K562 (cell line): ENCODE data around the gene MPI. TPM values are rescaled to one million over a fixed set of nuclear protein-coding genes. Genes with fewer than 3 reads are reported as not detected.

ENCODE experiments used
- BRF1 ChIP-seq: IDR thresholded peaks from 3 replicates; pipeline ENCODE4 v1.6.1; 2011; ENCODE audit warnings: borderline replicate concordance, mild to moderate bottlenecking; ENCODE audit not compliant: insufficient read length; ENCODE audit errors: extremely low read depth
- EHMT2 ChIP-seq: fragments of 450-650 bp; IDR thresholded peaks from 2 replicates; pipeline ENCODE4 v1.6.1; 2018; ENCODE audit warnings: antibody characterized with exemption
- HDAC2 ChIP-seq: fragments of 450-650 bp; IDR thresholded peaks from 2 replicates; pipeline ENCODE4 v1.6.1; 2016; ENCODE audit warnings: mild to moderate bottlenecking
- HIVEP1 ChIP-seq: fragments of 250-450 bp; sonication (Bioruptor Pico); IDR thresholded peaks from 2 replicates; pipeline ENCODE4 v1.4.0; 2020; ENCODE audit warnings: mild to moderate bottlenecking
- HMGN3 ChIP-seq: IDR thresholded peaks from 2 replicates; pipeline ENCODE4 v1.6.1; 2011; ENCODE audit warnings: borderline replicate concordance, low read depth, mild to moderate bottlenecking, mixed read lengths, low read length; ENCODE audit not compliant: insufficient read length; ENCODE audit errors: extremely low read depth
- JUND ChIP-seq, 2 experiments: IDR thresholded peaks; 2 replicates in 1 of 2; 3 replicates in 1 of 2; pipeline ENCODE4 v1.6.1; 2011; ENCODE audit warnings: borderline replicate concordance in 2 of 2, low read depth in 2 of 2, low read length in 2 of 2, improper control_type of control experiment in 1 of 2, missing biosample characterization in 1 of 2, missing genetic modification characterization in 1 of 2, missing genetic modification reagents in 1 of 2
- NFE2L1 ChIP-seq: fragments of 450-650 bp; IDR thresholded peaks from 2 replicates; pipeline ENCODE4 v1.6.1; 2016; ENCODE audit warnings: missing genetic modification characterization, low read depth, mild to moderate bottlenecking, missing compliant biosample characterization, moderate library complexity, borderline replicate concordance
- RBM22 ChIP-seq: fragments of 200-400 bp; formaldehyde crosslinking; IDR thresholded peaks from 2 replicates; pipeline ENCODE4 v1.6.1; 2018; ENCODE audit warnings: low read length, low read depth; ENCODE audit not compliant: poor library complexity, severe bottlenecking
- SUPT5H ChIP-seq: fragments of 450-650 bp; IDR thresholded peaks from 2 replicates; pipeline ENCODE4 v1.6.1; 2016
- TCFL5 ChIP-seq: fragments of 250-450 bp; sonication (Bioruptor Pico); conservative IDR thresholded peaks from 2 replicates; pipeline ENCODE4 v1.6.1; 2021; ENCODE audit warnings: mild to moderate bottlenecking, moderate library complexity, matching md5 sums
- U2AF1 ChIP-seq: fragments of 200-400 bp; formaldehyde crosslinking; optimal IDR thresholded peaks from 2 replicates; pipeline ENCODE3; 2017; ENCODE audit warnings: mild to moderate bottlenecking, low read depth, low read length, moderate library complexity
- ZNF707 ChIP-seq: fragments of 250-450 bp; sonication (Bioruptor Pico); conservative IDR thresholded peaks from 2 replicates; pipeline ENCODE4 v1.8.0; 2022; ENCODE audit warnings: inconsistent platforms, mild to moderate bottlenecking, moderate library complexity
- ZNF764 ChIP-seq: fragments of 250-450 bp; sonication (Bioruptor Pico); IDR thresholded peaks from 2 replicates; pipeline ENCODE4 v1.4.0; 2020; ENCODE audit warnings: low read depth, mild to moderate bottlenecking, moderate library complexity
- ZNF830 ChIP-seq: fragments of 250-450 bp; sonication (Bioruptor Pico); IDR thresholded peaks from 2 replicates; pipeline ENCODE4 v1.5.0; 2021; ENCODE audit warnings: mild to moderate bottlenecking
- polyA plus RNA-seq, 8 experiments: library from polyadenylated mRNA; depleted of rRNA in 4 of 8; stranded (reverse) in 5 of 8; unstranded in 3 of 8; fragments of >200 nt; fragmentation: Nextera tagmentation in 2 of 8; fragmentation: Illumina TruSeq in 1 of 8; extraction: Ambion mirVana in 2 of 8; extraction: Trizol in 1 of 8; gene quantifications; 2 replicates each; pipeline versions ENCODE4 v1.2.1 to v1.2.3, GENCODE V29; 2011 to 2014; ENCODE audit warnings: inconsistent platforms in 1 of 8, missing spikeins in 1 of 8
- total RNA-seq, 7 experiments: library from RNA; depleted of rRNA in 6 of 7; stranded (reverse); fragments of >200 nt in 6 of 7; fragmentation: Illumina TruSeq in 2 of 7; extraction: Trizol in 2 of 7; gene quantifications; 2 replicates each; pipeline versions ENCODE4 v1.2.1 to v1.2.3, GENCODE V29; 2011 to 2021; ENCODE audit warnings: low replicate concordance in 1 of 7
- TF ChIP-seq, protein P1 (sequence below): fragments of 200-800 bp; sonication (Bioruptor generic); IDR thresholded peaks from 2 replicates; pipeline ENCODE4 v1.6.1; 2017; ENCODE audit warnings: missing genetic modification characterization, missing compliant biosample characterization
- TF ChIP-seq, protein P2 (sequence below): sonication (generic); formaldehyde crosslinking; IDR thresholded peaks from 2 replicates; pipeline ENCODE4 v1.8.0; 2023; ENCODE audit warnings: mild to moderate bottlenecking, missing genetic modification reagents
- TF ChIP-seq, protein P3 (sequence below): fragments of 450-650 bp; IDR thresholded peaks from 2 replicates; pipeline ENCODE4 v1.6.1; 2017; ENCODE audit warnings: antibody characterized with exemption
- TF ChIP-seq, protein P4 (sequence below): fragments of 200-800 bp; sonication (Bioruptor generic); IDR thresholded peaks from 2 replicates; pipeline ENCODE4 v1.6.1; 2017; ENCODE audit warnings: missing genetic modification characterization, missing compliant biosample characterization

The MPI gene
- total and polyA plus RNA-seq, 9 of the 15 experiments (the other 6 are each of a cell fraction or from before 2014, with no cell fraction given), result 30.7 to 105 (median 40.5) TPM

DNA sequence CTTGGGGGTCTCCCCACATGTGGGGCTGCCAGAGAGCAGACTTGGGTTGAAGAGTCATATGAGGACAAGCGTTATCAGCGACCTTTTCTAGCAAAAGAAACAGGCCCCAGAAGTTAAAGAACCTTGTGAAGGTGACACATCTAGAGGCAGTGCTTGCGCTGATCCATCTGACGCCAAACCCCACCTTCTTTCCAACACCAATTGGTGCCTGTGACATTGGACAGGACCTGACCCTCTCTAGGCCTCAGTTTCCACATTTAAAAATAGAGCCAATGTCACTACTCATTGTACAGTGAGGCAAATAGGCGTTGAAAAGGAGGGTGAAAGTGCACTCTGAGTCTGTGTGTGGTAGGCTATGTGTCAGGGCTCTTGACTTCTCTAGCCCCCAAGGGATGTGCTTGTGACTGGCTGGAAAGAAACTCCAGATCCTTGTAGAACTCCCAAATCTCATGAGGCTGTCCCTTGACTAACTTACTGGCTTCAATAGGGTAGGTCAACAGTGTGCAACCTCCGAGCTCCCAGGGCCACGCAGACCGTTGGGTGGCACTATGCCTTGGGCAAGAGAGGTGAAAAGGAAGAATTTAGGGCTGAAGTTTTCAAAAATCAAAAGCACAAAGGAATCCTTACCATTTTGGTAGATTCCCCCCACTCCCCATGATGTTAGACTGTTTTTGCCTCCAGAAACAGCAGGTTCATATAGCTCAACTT is 17.5 kb downstream of the MPI start (continued):
- TF ChIP-seq, protein P1, sequence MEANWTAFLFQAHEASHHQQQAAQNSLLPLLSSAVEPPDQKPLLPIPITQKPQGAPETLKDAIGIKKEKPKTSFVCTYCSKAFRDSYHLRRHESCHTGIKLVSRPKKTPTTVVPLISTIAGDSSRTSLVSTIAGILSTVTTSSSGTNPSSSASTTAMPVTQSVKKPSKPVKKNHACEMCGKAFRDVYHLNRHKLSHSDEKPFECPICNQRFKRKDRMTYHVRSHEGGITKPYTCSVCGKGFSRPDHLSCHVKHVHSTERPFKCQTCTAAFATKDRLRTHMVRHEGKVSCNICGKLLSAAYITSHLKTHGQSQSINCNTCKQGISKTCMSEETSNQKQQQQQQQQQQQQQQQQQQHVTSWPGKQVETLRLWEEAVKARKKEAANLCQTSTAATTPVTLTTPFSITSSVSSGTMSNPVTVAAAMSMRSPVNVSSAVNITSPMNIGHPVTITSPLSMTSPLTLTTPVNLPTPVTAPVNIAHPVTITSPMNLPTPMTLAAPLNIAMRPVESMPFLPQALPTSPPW (CRISPR knock-in tag), result no peak
- TF ChIP-seq JUND (IDR thresholded peaks at IDR 0.05; ENCODE audit: borderline replicate concordance, low read depth, low read length) (no peak), JUND (tag; IDR thresholded peaks at IDR 0.05; ENCODE audit: borderline replicate concordance, low read depth, low read length) (no peak), SUPT5H (no peak), HIVEP1 (no peak), EHMT2 (no peak), ZNF764 (CRISPR knock-in tag) (no peak), NFE2L1 (no peak), BRF1 (no peak), HMGN3 (no peak), U2AF1 (no peak), ZNF830 (CRISPR knock-in tag) (no peak), RBM22 (no peak), HDAC2 (0 out of 2 replicates have a peak, but pooled peaks have one; percentile 20), ZNF707 (CRISPR knock-in tag) (no peak), TCFL5 (CRISPR knock-in tag) (no peak)
- TF ChIP-seq, protein P2, sequence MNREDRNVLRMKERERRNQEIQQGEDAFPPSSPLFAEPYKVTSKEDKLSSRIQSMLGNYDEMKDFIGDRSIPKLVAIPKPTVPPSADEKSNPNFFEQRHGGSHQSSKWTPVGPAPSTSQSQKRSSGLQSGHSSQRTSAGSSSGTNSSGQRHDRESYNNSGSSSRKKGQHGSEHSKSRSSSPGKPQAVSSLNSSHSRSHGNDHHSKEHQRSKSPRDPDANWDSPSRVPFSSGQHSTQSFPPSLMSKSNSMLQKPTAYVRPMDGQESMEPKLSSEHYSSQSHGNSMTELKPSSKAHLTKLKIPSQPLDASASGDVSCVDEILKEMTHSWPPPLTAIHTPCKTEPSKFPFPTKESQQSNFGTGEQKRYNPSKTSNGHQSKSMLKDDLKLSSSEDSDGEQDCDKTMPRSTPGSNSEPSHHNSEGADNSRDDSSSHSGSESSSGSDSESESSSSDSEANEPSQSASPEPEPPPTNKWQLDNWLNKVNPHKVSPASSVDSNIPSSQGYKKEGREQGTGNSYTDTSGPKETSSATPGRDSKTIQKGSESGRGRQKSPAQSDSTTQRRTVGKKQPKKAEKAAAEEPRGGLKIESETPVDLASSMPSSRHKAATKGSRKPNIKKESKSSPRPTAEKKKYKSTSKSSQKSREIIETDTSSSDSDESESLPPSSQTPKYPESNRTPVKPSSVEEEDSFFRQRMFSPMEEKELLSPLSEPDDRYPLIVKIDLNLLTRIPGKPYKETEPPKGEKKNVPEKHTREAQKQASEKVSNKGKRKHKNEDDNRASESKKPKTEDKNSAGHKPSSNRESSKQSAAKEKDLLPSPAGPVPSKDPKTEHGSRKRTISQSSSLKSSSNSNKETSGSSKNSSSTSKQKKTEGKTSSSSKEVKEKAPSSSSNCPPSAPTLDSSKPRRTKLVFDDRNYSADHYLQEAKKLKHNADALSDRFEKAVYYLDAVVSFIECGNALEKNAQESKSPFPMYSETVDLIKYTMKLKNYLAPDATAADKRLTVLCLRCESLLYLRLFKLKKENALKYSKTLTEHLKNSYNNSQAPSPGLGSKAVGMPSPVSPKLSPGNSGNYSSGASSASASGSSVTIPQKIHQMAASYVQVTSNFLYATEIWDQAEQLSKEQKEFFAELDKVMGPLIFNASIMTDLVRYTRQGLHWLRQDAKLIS (CRISPR knock-in tag), result 0 out of 2 replicates have a peak, but pooled peaks have one; percentile 51
- TF ChIP-seq, protein P3, sequence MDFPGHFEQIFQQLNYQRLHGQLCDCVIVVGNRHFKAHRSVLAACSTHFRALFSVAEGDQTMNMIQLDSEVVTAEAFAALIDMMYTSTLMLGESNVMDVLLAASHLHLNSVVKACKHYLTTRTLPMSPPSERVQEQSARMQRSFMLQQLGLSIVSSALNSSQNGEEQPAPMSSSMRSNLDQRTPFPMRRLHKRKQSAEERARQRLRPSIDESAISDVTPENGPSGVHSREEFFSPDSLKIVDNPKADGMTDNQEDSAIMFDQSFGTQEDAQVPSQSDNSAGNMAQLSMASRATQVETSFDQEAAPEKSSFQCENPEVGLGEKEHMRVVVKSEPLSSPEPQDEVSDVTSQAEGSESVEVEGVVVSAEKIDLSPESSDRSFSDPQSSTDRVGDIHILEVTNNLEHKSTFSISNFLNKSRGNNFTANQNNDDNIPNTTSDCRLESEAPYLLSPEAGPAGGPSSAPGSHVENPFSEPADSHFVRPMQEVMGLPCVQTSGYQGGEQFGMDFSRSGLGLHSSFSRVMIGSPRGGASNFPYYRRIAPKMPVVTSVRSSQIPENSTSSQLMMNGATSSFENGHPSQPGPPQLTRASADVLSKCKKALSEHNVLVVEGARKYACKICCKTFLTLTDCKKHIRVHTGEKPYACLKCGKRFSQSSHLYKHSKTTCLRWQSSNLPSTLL, result no peak
- TF ChIP-seq, protein P4, sequence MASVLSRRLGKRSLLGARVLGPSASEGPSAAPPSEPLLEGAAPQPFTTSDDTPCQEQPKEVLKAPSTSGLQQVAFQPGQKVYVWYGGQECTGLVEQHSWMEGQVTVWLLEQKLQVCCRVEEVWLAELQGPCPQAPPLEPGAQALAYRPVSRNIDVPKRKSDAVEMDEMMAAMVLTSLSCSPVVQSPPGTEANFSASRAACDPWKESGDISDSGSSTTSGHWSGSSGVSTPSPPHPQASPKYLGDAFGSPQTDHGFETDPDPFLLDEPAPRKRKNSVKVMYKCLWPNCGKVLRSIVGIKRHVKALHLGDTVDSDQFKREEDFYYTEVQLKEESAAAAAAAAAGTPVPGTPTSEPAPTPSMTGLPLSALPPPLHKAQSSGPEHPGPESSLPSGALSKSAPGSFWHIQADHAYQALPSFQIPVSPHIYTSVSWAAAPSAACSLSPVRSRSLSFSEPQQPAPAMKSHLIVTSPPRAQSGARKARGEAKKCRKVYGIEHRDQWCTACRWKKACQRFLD (CRISPR knock-in tag), result 0 out of 2 replicates have a peak, but pooled peaks have one; percentile 52
